AG08395 (cell line): ENCODE results near the gene TBX1.

ENCODE experiments used
- DNase-seq: peaks from one replicate; pipeline ENCODE4 v3.0.0; 2012; ENCODE audit warnings: mixed read lengths, low spot score

Gene TBX1

GRCh38 chr22:19738664-19739447, 21.7 kb upstream of the TBX1 start:
- no peak for DNase-seq

- no peak for DNase-seq
Observed at GRCh38 chr22:19739448-19739895, 21.1 kb upstream of the TBX1 start.

GRCh38 chr22:19739911-19740449, 20.6 kb upstream of the TBX1 start:
- DNase-seq = no peak

- DNase-seq = no peak
Observed at GRCh38 chr22:19740586-19740985, 20.0 kb upstream of the TBX1 start.

GRCh38 chr22:19741053-19741452, 19.5 kb upstream of the TBX1 start:
- no peak for DNase-seq

DNA sequence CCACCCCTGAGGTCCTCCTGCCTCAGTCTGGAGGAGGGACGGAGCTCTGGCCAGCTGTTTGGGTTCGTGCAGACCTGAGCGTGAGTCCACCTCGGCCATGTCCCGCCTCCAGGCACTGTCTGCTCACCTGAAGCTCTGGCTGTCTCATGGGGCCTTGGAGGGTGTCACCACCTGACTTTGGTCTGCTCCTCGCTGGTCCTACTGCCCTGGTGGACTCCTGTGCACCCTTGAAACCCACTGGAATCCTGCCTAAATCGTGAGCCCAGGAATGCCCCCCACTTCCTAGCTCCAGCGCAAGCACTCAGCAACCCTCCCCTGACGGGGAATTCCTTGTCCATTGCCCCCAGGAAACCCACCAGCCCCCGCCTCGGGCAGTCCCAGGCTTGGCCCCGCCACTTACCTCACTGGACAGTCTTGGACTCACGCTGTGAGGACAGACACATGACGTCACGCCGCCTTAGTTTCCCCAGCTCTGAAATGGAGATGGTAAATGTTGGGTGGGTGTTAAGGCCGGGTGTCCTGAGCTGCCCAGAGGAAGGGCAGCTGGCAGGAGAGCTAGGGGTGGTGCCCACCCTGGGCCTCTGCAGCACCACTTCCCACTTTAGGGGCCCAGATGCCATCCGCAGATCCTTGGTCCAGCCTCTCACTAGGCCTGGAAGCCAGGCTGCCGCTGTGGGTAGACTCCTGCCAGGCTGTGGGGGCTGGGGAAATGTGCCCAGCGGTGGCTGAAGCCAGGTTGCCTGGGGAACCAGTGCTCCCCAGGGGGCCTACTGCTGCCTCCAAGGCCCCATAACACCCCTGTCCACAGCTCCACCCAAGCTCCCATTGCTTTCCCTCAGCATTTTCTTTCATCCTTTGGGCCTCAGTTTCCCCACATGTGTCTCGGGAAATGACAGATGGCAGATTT, 18.2 kb upstream of the TBX1 start:
- no peak for DNase-seq

DNA sequence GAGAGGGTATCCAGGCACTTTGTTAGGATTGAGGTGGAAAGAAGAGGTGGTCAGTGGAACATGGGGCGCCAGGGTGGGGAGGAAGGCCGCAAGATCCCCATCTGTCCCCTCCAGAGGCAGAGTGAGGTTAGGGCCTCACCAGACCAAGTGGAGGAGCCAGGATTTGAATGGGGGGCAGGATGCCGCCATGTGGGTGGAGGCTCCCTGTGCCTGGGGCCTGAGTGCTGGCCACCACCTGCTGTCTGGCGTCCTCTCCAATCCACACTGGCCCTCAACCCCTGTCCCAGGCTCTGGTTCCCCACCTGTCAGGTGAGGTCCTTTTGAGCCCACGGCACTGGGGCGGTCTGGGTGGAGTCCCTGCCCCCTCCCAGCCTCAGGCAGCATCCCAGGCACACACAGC, 17.5 kb upstream of the TBX1 start:
- no peak for DNase-seq

GRCh38 chr22:19743651-19744050, 16.9 kb upstream of the TBX1 start:
- DNase-seq = no peak

DNA sequence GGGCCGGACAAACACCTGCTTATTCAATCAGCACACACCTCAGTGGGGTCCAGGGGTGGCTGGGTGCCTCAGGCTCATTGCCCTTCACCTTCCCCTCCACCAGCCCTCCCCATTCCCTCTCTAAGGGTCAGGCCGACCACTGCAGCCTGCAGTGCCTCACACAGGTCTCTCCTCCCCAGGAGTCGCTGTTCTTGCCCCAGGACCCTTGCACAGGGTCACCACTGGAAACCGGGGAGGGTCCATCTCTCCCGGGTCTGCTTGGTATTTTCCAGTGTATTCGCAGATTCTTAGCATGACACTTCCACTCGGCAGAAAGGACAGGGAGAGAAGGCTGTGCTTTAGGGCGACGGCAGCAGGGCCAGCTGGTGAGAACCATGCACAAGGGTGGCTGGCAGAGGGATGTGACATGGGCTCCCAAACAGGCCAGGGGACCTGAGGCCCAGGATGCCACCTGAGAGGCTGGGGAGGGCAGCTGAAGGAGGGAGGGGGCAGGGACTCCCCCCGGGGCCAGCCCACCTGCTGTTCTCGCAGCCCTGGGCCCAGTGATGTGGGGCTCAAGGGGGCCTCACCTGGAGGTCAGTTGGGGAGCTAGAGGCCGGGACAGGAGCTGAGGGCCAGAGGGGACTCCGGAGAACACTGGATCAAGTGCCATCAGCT, 16.1 kb upstream of the TBX1 start:
- no peak for DNase-seq

- no peak for DNase-seq
Observed at GRCh38 chr22:19745155-19746101, 15.2 kb upstream of the TBX1 start.

DNA sequence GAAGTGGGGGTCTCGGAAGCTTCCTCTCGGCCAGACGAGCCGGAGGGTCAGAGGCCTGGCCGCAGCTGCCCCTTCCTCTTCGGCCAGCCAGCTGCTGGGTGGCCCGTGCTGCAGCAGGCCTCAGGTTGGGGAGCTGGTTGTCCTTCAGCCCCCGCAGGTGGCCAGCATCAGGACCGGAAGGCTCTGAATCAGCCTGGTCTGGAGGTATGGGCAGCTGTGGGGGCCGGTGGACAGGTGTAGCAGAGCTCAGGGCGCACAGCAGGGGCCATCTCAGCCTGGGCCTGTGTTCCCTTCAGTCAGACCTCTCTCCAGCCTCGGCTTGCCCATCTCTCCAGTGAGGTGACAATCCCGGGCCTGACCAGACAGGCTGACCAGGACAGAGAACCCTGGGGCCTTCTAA, 13.9 kb upstream of the TBX1 start:
- DNase-seq = no peak

- DNase-seq = no peak
Observed at GRCh38 chr22:19747551-19747950, 13.0 kb upstream of the TBX1 start.

DNA sequence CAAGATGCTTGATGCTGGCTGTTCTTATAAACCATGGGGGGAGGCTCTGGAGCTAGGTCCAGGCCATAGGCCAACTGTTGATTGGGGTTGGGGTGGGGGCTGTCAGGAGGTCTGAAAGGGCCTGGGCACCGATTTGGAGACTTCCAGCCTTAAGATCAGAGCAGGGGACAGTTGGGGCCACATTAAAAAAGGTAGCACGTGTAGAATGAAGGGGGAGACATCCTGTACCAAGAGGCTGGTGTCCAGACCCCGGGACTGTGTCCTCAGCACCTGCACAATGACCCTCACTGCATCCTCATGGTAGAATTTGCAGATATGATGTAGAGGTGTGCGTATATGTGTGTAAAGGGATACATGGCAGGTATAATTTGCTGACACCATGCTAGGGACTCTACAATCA, 12.4 kb upstream of the TBX1 start:
- DNase-seq = no peak

- no peak for DNase-seq
Observed at GRCh38 chr22:19748991-19749664, 11.4 kb upstream of the TBX1 start.

DNA sequence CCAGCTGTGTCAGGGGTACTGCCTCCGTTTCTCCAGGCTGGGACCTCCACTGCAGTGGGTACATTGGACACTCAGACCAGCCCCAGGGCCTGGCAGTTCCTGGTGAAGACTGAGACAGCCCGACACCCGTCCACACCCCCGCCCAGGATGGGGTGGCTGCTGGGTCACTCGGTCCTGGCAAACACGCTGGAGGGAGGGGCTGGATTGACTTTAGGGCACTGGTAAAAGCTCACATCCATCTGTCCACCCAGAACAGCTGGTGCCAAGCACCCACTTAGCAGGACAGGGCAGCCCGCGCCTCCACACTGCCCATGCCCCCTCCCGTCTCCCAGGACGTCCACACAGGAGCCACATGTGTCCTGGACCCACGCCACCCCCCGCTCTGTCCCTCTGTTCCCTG, 10.7 kb upstream of the TBX1 start:
- no peak for DNase-seq

DNA sequence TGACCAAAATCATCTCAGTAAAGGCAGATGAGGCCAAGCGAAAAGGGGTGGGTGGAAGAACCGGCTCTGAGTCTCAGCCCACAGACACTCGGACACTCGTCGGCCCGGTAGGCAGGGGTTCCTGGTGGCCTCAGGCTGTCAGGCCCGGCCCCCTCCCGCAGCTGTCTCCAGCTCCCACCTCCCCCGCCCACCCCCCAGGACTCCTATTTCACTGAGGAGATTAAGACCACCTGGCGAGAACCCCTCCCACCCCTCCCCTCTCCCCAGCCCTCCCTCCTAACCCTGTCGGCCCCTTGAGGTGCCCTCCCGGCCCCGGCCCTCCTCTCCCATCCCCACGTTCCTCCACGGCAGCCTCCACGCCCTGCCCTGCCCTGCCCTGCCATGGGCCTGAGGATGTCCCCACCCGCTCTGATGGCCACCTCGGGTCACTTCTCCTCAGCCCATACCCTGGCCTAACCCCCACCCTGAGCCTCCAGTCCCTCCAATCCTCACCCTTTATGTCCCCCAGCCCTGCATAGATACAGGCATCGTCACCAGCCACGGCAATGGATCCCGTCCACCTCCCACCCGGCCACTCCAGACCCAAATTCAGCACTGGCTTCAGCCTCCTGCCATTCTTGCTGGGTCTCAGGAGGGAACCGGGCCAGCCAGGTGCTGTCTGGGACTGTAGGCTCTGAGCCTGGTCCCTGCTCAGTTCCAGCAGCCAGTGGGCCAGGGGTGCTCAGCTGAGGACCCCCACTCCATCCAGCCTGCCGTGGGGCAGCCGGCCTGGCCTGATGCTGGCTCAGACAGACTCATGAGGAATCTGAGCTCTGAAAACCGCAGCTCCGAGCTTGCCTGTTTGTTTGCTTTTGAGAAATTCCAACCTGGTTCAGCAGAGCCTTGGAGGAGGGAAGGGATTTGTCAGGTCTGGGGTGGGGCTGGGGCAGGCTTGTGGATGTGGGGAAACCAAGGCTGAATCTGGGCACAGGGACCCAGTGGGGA, 9.8 kb upstream of the TBX1 start:
- DNase-seq = no peak

DNA sequence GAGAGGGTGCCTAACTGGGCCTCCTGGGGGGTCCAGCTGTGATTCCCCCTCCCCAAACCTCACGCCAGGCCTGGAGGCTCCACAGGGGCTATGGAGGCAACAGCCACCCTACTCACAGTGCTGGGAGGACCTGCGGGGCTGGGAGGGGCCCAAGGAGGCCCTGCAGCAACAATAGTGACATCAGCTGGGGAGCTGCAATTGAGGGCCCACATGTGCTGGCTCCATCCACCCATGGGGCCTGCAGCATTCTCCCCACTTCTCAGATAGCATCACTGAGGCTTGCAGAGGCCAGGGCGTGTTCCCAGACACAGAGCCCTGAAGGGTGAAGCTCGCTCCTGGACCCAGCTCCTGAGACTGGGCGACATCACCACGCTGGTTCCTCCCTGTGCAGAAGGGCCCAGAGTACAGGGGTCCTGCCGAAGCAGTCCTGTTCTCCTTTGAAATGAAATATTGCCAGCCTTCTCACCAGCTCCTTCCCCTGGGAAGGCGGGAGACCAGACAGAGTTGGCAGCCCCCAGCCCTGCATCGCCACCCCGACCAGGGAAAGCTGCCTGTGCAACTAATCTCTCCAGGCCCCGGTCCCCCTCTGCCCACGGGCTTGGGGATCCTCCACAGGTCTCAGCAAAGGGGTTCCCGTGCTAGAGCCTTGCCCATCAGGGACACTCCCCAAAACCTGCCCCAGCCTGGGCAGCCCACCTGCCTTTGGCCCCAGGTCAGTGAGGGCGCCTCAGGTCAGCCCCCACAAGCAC, 8.9 kb upstream of the TBX1 start:
- no peak for DNase-seq

GRCh38 chr22:19753090-19753842, 7.3 kb upstream of the TBX1 start:
- no peak for DNase-seq
